Bone marrow (tissue), 2 donors: Measurements from ENCODE around the gene APBB3.

Source experiments
- DNase-seq, 2 donors: peaks; one replicate each; lab custom pipeline; 2025; lab: John Stamatoyannopoulos, UW

Gene APBB3

GRCh38 chr5:140575309-140575708, 10.9 kb upstream of the APBB3 start:
- DNase-seq: peak; percentile 5 to 10

GRCh38 chr5:140574165-140574564, 9.8 kb upstream of the APBB3 start:
- DNase-seq: no peak

GRCh38 chr5:140573683-140574082, 9.3 kb upstream of the APBB3 start:
- DNase-seq: no peak

- DNase-seq: no peak
These were observed 6.7 kb upstream of the APBB3 start for GRCh38 chr5:140571105-140571504.

- DNase-seq: no peak
These were observed 6.1 kb upstream of the APBB3 start for GRCh38 chr5:140570488-140570887.

- no peak for DNase-seq
These were observed 5.7 kb upstream of the APBB3 start for GRCh38 chr5:140570058-140570457.

- DNase-seq: peak in 1 of 2 donors; percentile 15
These were observed 4.8 kb upstream of the APBB3 start for GRCh38 chr5:140569197-140569596.

GRCh38 chr5:140568443-140569063, 4.2 kb upstream of the APBB3 start:
- no peak for DNase-seq

GRCh38 chr5:140567871-140568270, 3.5 kb upstream of the APBB3 start:
- no peak for DNase-seq

- DNase-seq: no peak
These were observed 2.9 kb upstream of the APBB3 start for GRCh38 chr5:140567136-140567818.

- DNase-seq: no peak
These were observed 2.3 kb upstream of the APBB3 start for GRCh38 chr5:140566665-140567064.

GRCh38 chr5:140565780-140566095, 1.3 kb upstream of the APBB3 start:
- DNase-seq: no peak

GRCh38 chr5:140565024-140565779, 804 bp upstream of the APBB3 start:
- no peak for DNase-seq

GRCh38 chr5:140563596-140563995, 802 bp downstream of the APBB3 start:
- DNase-seq: no peak

GRCh38 chr5:140561753-140562523, 2.5 kb downstream of the APBB3 start:
- no peak for DNase-seq

- no peak for DNase-seq
These were observed 4.2 kb downstream of the APBB3 start for GRCh38 chr5:140560227-140560626.

- DNase-seq: no peak
These were observed 5.9 kb downstream of the APBB3 start for GRCh38 chr5:140558542-140558941.

GRCh38 chr5:140557965-140558364, 6.4 kb downstream of the APBB3 start:
- DNase-seq: no peak

GRCh38 chr5:140557136-140557805, 7.1 kb downstream of the APBB3 start, which contains the start of gene SRA1:
Gene SRA1, minus strand, starts transcription at chr5:140557473. Its CDS starts 21 bp downstream, at chr5:140557452.
- peak; percentile 58 to 80 for DNase-seq

- DNase-seq: peak in 1 of 2 donors; percentile 38
These were observed 8.0 kb downstream of the APBB3 start for GRCh38 chr5:140556438-140556837.

- no peak for DNase-seq
These were observed 8.6 kb downstream of the APBB3 start for GRCh38 chr5:140555747-140556312.
